IMR-90 (cell line): ENCODE data around the gene FAM162B. TPM values are rescaled to one million over a fixed set of nuclear protein-coding genes. Genes with fewer than 3 reads are reported as not detected.

Source experiments
- ATAC-seq: fragments of 200-7000 bp; cut with Tn5 transposase; 2 replicates; pipeline ENCODE4 v1.9.1; 2020; ENCODE audit warnings: low read depth, mild to moderate bottlenecking, moderate library complexity
- BruUV-seq: library from RNA; stranded (reverse); fragments of 400-500 nt; replicated peaks from 2 replicates; lab custom pipeline; 2021; lab: Mats Ljungman, UMichigan
- CTCF ChIA-PET: fragments of 300-600 bp; formaldehyde crosslinking; extraction: SDS; loops from one replicate; lab custom pipeline; 2021; ENCODE audit warnings: antibody characterized with exemption; lab: Yijun Ruan, JAX
- POLR2A ChIA-PET: fragments of 300-600 bp; sonication (Branson Sonifier 250); formaldehyde crosslinking; loops from one replicate; lab custom pipeline; 2022; ENCODE audit warnings: antibody characterized with exemption; ENCODE audit not compliant: unreplicated experiment; lab: Charles Lee
- DNase-seq: peaks from one replicate; pipeline ENCODE4 v3.0.0; 2013
- H2AFZ ChIP-seq: replicated peaks from 2 replicates; pipeline ENCODE3; 2013; ENCODE audit warnings: low read length, mild to moderate bottlenecking; ENCODE audit not compliant: poor library complexity
- H2AK5ac ChIP-seq: 2 replicates; pipeline ENCODE4 v1.6.1; 2013; ENCODE audit warnings: low read depth, low read length, inconsistent platforms
- H2AK9ac ChIP-seq: replicated peaks from 2 replicates; pipeline ENCODE3; 2013; ENCODE audit warnings: mild to moderate bottlenecking, low read depth, low read length, moderate library complexity; ENCODE audit not compliant: poor library complexity
- H2BK120ac ChIP-seq: 2 replicates; pipeline ENCODE4 v1.6.1; 2013; ENCODE audit warnings: low read depth, low read length, inconsistent platforms
- H2BK15ac ChIP-seq: 3 replicates; pipeline ENCODE4 v1.6.1; 2013; ENCODE audit warnings: low read depth, low read length, inconsistent platforms
- H2BK20ac ChIP-seq: 2 replicates; pipeline ENCODE4 v1.6.1; 2013; ENCODE audit warnings: low read depth, mild to moderate bottlenecking, inconsistent platforms, low read length, moderate library complexity
- H2BK5ac ChIP-seq: 2 replicates; pipeline ENCODE4 v1.6.1; 2013; ENCODE audit warnings: mild to moderate bottlenecking, low read depth, low read length, inconsistent platforms; ENCODE audit not compliant: poor library complexity, severe bottlenecking
- H3K14ac ChIP-seq: replicated peaks from 2 replicates; pipeline ENCODE4 v1.6.1; 2013; ENCODE audit warnings: low read depth, low read length, inconsistent platforms
- H3K18ac ChIP-seq: 2 replicates; pipeline ENCODE4 v1.6.1; 2013; ENCODE audit warnings: low read depth, low read length, control low read depth
- H3K23ac ChIP-seq: 2 replicates; pipeline ENCODE4 v1.6.1; 2013; ENCODE audit warnings: low read depth, low read length, inconsistent platforms
- H3K27ac ChIP-seq: 2 replicates; pipeline ENCODE4 v1.5.1; 2013; ENCODE audit warnings: mild to moderate bottlenecking, control low read depth, low read length; ENCODE audit not compliant: insufficient read depth
- H3K27me3 ChIP-seq: 2 replicates; pipeline ENCODE4 v1.6.1; 2013; ENCODE audit warnings: low read length; ENCODE audit not compliant: control insufficient read depth, insufficient read depth
- H3K36me3 ChIP-seq: 2 replicates; pipeline ENCODE4 v1.6.1; 2013; ENCODE audit warnings: low read length, mixed read lengths; ENCODE audit not compliant: control insufficient read depth, insufficient read depth
- H3K4ac ChIP-seq: 2 replicates; pipeline ENCODE4 v1.6.1; 2013; ENCODE audit warnings: low read depth, low read length, inconsistent platforms
- H3K4me1 ChIP-seq: 2 replicates; pipeline ENCODE4 v1.6.1; 2013; ENCODE audit warnings: low read length, mixed read lengths; ENCODE audit not compliant: control insufficient read depth, insufficient read depth
- H3K4me2 ChIP-seq: 2 replicates; pipeline ENCODE4 v1.6.1; 2013; ENCODE audit warnings: low read depth, mild to moderate bottlenecking, control low read depth, low read length, moderate library complexity
- H3K4me3 ChIP-seq: 2 replicates; pipeline ENCODE4 v1.5.1; 2013; ENCODE audit warnings: low read depth, mild to moderate bottlenecking, control low read depth, low read length, moderate library complexity; ENCODE audit not compliant: insufficient read depth
- H3K56ac ChIP-seq: 2 replicates; pipeline ENCODE4 v1.6.1; 2013; ENCODE audit warnings: low read length, inconsistent platforms; ENCODE audit not compliant: insufficient read depth; ENCODE audit errors: extremely low read depth
- H3K79me1 ChIP-seq, 2 experiments: 2 replicates each; pipeline ENCODE4 v1.6.1; 2013; ENCODE audit warnings: low read length in 2 of 2, inconsistent platforms in 1 of 2, low read depth in 1 of 2
- H3K9ac ChIP-seq: 2 replicates; pipeline ENCODE4 v1.6.1; 2013; ENCODE audit warnings: low read depth, low read length, control low read depth
- H3K9me1 ChIP-seq: 2 replicates; pipeline ENCODE4 v1.6.1; 2013; ENCODE audit warnings: low read length, inconsistent platforms; ENCODE audit not compliant: insufficient read depth
- H3K9me3 ChIP-seq: 2 replicates; pipeline ENCODE4 v1.6.1; 2013; ENCODE audit warnings: low read length; ENCODE audit not compliant: control insufficient read depth, insufficient read depth
- H4K20me1 ChIP-seq: 2 replicates; pipeline ENCODE4 v1.6.1; 2013; ENCODE audit warnings: low read length, inconsistent platforms; ENCODE audit not compliant: insufficient read depth
- H4K5ac ChIP-seq: 2 replicates; pipeline ENCODE4 v1.6.1; 2013; ENCODE audit warnings: mild to moderate bottlenecking, low read depth, low read length, control low read depth
- H4K8ac ChIP-seq, 2 experiments: 2 replicates each; pipeline ENCODE4 v1.6.1; 2013; ENCODE audit warnings: low read depth in 2 of 2, low read length in 2 of 2, control low read depth in 1 of 2, inconsistent platforms in 1 of 2
- H4K91ac ChIP-seq: 2 replicates; pipeline ENCODE4 v1.6.1; 2013; ENCODE audit warnings: low read depth, low read length, inconsistent platforms; ENCODE audit not compliant: insufficient read depth
- MXI1 ChIP-seq: IDR thresholded peaks from 2 replicates; pipeline ENCODE4 v1.6.1; 2012; ENCODE audit warnings: low read depth, mild to moderate bottlenecking, low read length, moderate library complexity, borderline replicate concordance
- WGBS, 2 experiments: methylation state at CpG; one replicate each; pipeline versions ENCODE4 v1.1.5 to v1.1.7; 2013; ENCODE audit warnings: missing lambda C conversion rate in 2 of 2; ENCODE audit not compliant: insufficient read length in 1 of 2; ENCODE audit errors: extremely low coverage in 2 of 2; 5-methylcytosine and 5-hydroxymethylcytosine counted together
- dilution Hi-C: fragments of 300-500 bp; cut with HindIII; formaldehyde crosslinking; loops from one replicate; pipeline ENCODE4 v1.14.3; 2018; ENCODE audit warnings: low sequenced_read_pairs; ENCODE audit not compliant: unreplicated experiment
- in situ Hi-C: fragments of 300-500 bp; cut with MboI; formaldehyde crosslinking; loops from 3 replicates; pipeline ENCODE4 v1.14.3; 2019; ENCODE audit warnings: low sequenced_read_pairs, inconsistent platforms, mixed read lengths
- intact Hi-C: fragments of 100-400 bp; cut with micrococcal nuclease; formaldehyde crosslinking; loops from 2 replicates; pipeline ENCODE4 v1.10.0; 2022
- polyA plus RNA-seq, 3 experiments: library from polyadenylated mRNA; depleted of rRNA; stranded (reverse); fragments of >200 nt; gene quantifications; 2 replicates each; pipeline ENCODE4 v1.2.3, GENCODE V29; 2012; ENCODE audit warnings: low replicate concordance in 1 of 3
- total RNA-seq: library from RNA; depleted of rRNA; stranded (reverse); fragments of >200 nt; gene quantifications from 2 replicates; pipeline ENCODE4 v1.2.3, GENCODE V29; 2012
- TF ChIP-seq, protein P1 (sequence below): conservative IDR thresholded peaks from 2 replicates; pipeline ENCODE4 v1.5.1; 2012; ENCODE audit warnings: mild to moderate bottlenecking, low read depth, low read length, improper control_type of control experiment

Gene FAM162B
- total and polyA plus RNA-seq, 2 of the 4 experiments (the other 2 are of a cell fraction): 2.9 to 3.2 TPM

- dilution Hi-C loops: no loop called here
- Histone ChIP-seq H3K9me1 (no peaks in the 10 kb centered on the region), H3K4me1 (no peaks in the 10 kb centered on the region), H2AK5ac (no peak overlapping the region), H3K4ac (peak overlapping the region; percentile 72; the same call in 1 of the 2 replicates), H3K27me3 (peaks cover 12% of the 10 kb centered on the region), H3K18ac (no peak overlapping the region), H2AK9ac (peak overlapping the region; percentile 33), H2AFZ (peak overlapping the region; percentile 94), H4K20me1 (no peaks in the 10 kb centered on the region), H3K79me1 (no peaks in the 10 kb centered on the region), H3K4me3 (peak overlapping the region; percentile 47), H2BK20ac (no peak overlapping the region), H2BK120ac (peak overlapping the region; percentile 41; the same call in 1 of the 2 replicates), H3K36me3 (no peaks in the 10 kb centered on the region), H4K5ac (no peak overlapping the region), H3K23ac (peak overlapping the region; percentile 87; the same call in 1 of the 2 replicates), H3K9ac (peak overlapping the region; percentile 56), H4K91ac (no peak overlapping the region), H3K4me2 (peak overlapping the region; percentile 88), H3K56ac (no peak overlapping the region), H2BK15ac (no peak overlapping the region), H2BK5ac (no peak overlapping the region), H3K14ac (peak overlapping the region; percentile 68; the same call in 1 of the 2 replicates), H4K8ac (peak overlapping the region; percentile 43 to 70; a peak in 2 of 4 replicates), H3K9me3 (no peaks in the 10 kb centered on the region), H3K27ac (peak overlapping the region; percentile 18; the same call in 1 of the 2 replicates)
- DNase-seq (peak; percentile 9), ATAC-seq (peak; percentile 43)
- in situ Hi-C loops: no loop called here
- intact Hi-C loops: no loop called here
- no TSS peak for BruUV-seq
- ChIA-PET CTCF (no interaction called here), POLR2A (no interaction called here)
- TF ChIP-seq MXI1: no peak
- TF ChIP-seq, protein P1, sequence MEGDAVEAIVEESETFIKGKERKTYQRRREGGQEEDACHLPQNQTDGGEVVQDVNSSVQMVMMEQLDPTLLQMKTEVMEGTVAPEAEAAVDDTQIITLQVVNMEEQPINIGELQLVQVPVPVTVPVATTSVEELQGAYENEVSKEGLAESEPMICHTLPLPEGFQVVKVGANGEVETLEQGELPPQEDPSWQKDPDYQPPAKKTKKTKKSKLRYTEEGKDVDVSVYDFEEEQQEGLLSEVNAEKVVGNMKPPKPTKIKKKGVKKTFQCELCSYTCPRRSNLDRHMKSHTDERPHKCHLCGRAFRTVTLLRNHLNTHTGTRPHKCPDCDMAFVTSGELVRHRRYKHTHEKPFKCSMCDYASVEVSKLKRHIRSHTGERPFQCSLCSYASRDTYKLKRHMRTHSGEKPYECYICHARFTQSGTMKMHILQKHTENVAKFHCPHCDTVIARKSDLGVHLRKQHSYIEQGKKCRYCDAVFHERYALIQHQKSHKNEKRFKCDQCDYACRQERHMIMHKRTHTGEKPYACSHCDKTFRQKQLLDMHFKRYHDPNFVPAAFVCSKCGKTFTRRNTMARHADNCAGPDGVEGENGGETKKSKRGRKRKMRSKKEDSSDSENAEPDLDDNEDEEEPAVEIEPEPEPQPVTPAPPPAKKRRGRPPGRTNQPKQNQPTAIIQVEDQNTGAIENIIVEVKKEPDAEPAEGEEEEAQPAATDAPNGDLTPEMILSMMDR: 0 out of 2 replicates have a peak, but pooled peaks have one; percentile 1
- WGBS, 2 experiments: no CpG with 5 or more reads among the region's 19 CpGs
Observed at GRCh38 chr6:116764629-116764960, 924 bp downstream of the FAM162B start.
